HCT116 (cell line): ENCODE measurements around the gene C16orf82. TPM values are rescaled to one million over a fixed set of nuclear protein-coding genes. Genes with fewer than 3 reads are reported as not detected.
"Not testable (repeated sequence)": the region's sequence is repeated elsewhere in the genome, so short reads cannot be mapped to it uniquely, and the experiment has no call there.

Experiments
- ATAC-seq: fragments of 200-7000 bp; cut with Tn5 transposase; 2 replicates; pipeline ENCODE4 v1.9.1; 2020; ENCODE audit warnings: mild to moderate bottlenecking, moderate library complexity
- BruUV-seq: library from RNA; stranded (reverse); fragments of 400-500 nt; replicated peaks from 2 replicates; lab custom pipeline; 2021; lab: Mats Ljungman, UMichigan
- CTCF ChIA-PET: fragments of 300-600 bp; sonication (Branson Sonifier 250); formaldehyde crosslinking; loops from one replicate; lab custom pipeline; 2021; ENCODE audit warnings: antibody characterized with exemption; lab: Charles Lee
- POLR2A ChIA-PET: fragments of 300-600, 350-600 bp; sonication (Branson Sonifier 250); formaldehyde crosslinking; loops from one replicate; lab custom pipeline; 2021; ENCODE audit warnings: antibody characterized with exemption; lab: Charles Lee
- RAD21 ChIA-PET, 2 experiments: fragments of 300-600 bp; sonication (Branson Sonifier 250); formaldehyde crosslinking; loops; one replicate each; lab custom pipeline; 2023; ENCODE audit warnings: low total read pairs in 2 of 2; ENCODE audit not compliant: uncharacterized antibody in 2 of 2, unreplicated experiment in 2 of 2, low non-redundant PET in 1 of 2; lab: Charles Lee
- DNase-seq: peaks from one replicate; pipeline ENCODE4 v3.0.0-alpha.2; 2010; ENCODE audit warnings: low read depth, low spot score
- H2AFZ ChIP-seq: fragments of 200-600 bp; shearing (Covaris generic), sonication (generic); 2 replicates; pipeline ENCODE4 v1.6.1; 2017; ENCODE audit warnings: low read depth, mixed run types, mixed read lengths, antibody characterized with exemption, low read length; ENCODE audit not compliant: poor library complexity, severe bottlenecking
- H3K27ac ChIP-seq: 2 replicates; pipeline ENCODE4 v1.5.1; 2012; ENCODE audit warnings: low read depth, low read length
- H3K27me3 ChIP-seq: fragments of 200-600 bp; sonication (generic); 2 replicates; pipeline ENCODE4 v1.6.1; 2016; ENCODE audit warnings: mixed run types, low read length, mixed read lengths; ENCODE audit not compliant: insufficient read depth
- H3K36me3 ChIP-seq, 2 experiments: fragments of 200-500 bp in 1 of 2; fragments of 200-600 bp in 1 of 2; sonication (Bioruptor generic) in 1 of 2; sonication (generic) in 1 of 2; 2 replicates each; pipeline versions ENCODE4 v1.5.1 to v1.6.1; 2014 to 2016; ENCODE audit warnings: low read length in 2 of 2, inconsistent platforms in 1 of 2, mixed read lengths in 1 of 2, mixed run types in 1 of 2; ENCODE audit not compliant: insufficient read depth in 2 of 2, control insufficient read depth in 1 of 2
- H3K4me1 ChIP-seq, 2 experiments: fragments of 200-600 bp in 1 of 2; sonication (generic) in 1 of 2; 2 replicates each; pipeline versions ENCODE4 v1.5.1 to v1.6.1; 2012 to 2017; ENCODE audit warnings: low read length in 2 of 2, inconsistent platforms in 1 of 2, mild to moderate bottlenecking in 1 of 2, mixed read lengths in 1 of 2, mixed run types in 1 of 2, moderate library complexity in 1 of 2; ENCODE audit not compliant: insufficient read depth in 2 of 2, control insufficient read depth in 1 of 2
- H3K4me2 ChIP-seq: fragments of 200-600 bp; sonication (generic); 2 replicates; pipeline ENCODE4 v1.6.1; 2017; ENCODE audit warnings: mixed run types, low read length, mixed read lengths
- H3K4me3 ChIP-seq, 2 experiments: fragments of 200-600 bp in 1 of 2; sonication (generic) in 1 of 2; replicated peaks in 1 of 2; 2 replicates each; pipeline ENCODE4 v1.5.1; 2011 to 2016; ENCODE audit warnings: low read length in 2 of 2, control low read depth in 1 of 2, low read depth in 1 of 2, mild to moderate bottlenecking in 1 of 2, mixed read lengths in 1 of 2, mixed run types in 1 of 2
- H3K79me2 ChIP-seq: fragments of 200-600 bp; sonication (generic); 2 replicates; pipeline ENCODE4 v1.6.1; 2017; ENCODE audit warnings: mild to moderate bottlenecking, mixed run types, low read length, moderate library complexity, mixed read lengths; ENCODE audit not compliant: insufficient read depth
- H3K9ac ChIP-seq: fragments of 200-600 bp; sonication (generic); 2 replicates; pipeline ENCODE4 v1.6.1; 2016; ENCODE audit warnings: low read length, mixed read lengths
- H3K9me2 ChIP-seq: fragments of 200-600 bp; sonication (generic), shearing (Covaris generic); 2 replicates; pipeline ENCODE4 v1.6.1; 2017; ENCODE audit warnings: mixed run types, mild to moderate bottlenecking, moderate library complexity; ENCODE audit not compliant: insufficient read depth
- H3K9me3 ChIP-seq, 2 experiments: fragments of 200-500 bp in 1 of 2; fragments of 200-600 bp in 1 of 2; sonication (Bioruptor generic) in 1 of 2; sonication (generic) in 1 of 2; 2 replicates each; pipeline ENCODE4 v1.6.1; 2014 to 2017; ENCODE audit warnings: low read length in 2 of 2, mixed read lengths in 2 of 2, inconsistent platforms in 1 of 2, low read depth in 1 of 2, mild to moderate bottlenecking in 1 of 2, mixed run types in 1 of 2, moderate library complexity in 1 of 2; ENCODE audit not compliant: control insufficient read depth in 1 of 2, insufficient read depth in 1 of 2
- H4K20me1 ChIP-seq: fragments of 200-600 bp; sonication (generic), shearing (Covaris generic); 2 replicates; pipeline ENCODE4 v1.6.1; 2017; ENCODE audit warnings: mixed run types, mild to moderate bottlenecking, moderate library complexity; ENCODE audit not compliant: insufficient read depth
- EZH2phosphoT487 ChIP-seq: fragments of 200-600 bp; IDR thresholded peaks from 2 replicates; pipeline ENCODE4 v1.6.1; 2018; ENCODE audit warnings: antibody characterized with exemption, borderline replicate concordance
- MAX ChIP-seq: IDR thresholded peaks from 2 replicates; pipeline ENCODE4 v1.6.1; 2012
- POLR2AphosphoS5 ChIP-seq: IDR thresholded peaks from 2 replicates; pipeline ENCODE4 v1.6.1; 2011; ENCODE audit warnings: mild to moderate bottlenecking, low read depth, low read length, moderate library complexity
- TCF7L2 ChIP-seq: IDR thresholded peaks from 2 replicates; pipeline ENCODE4 v1.7.0; 2011; ENCODE audit warnings: borderline replicate concordance, inconsistent platforms; ENCODE audit not compliant: insufficient read depth, insufficient read length; ENCODE audit errors: extremely low read depth
- intact Hi-C: fragments of 100-400 bp; cut with micrococcal nuclease; formaldehyde crosslinking; loops from 2 replicates; pipeline ENCODE4 v1.10.0; 2022
- total RNA-seq: library from RNA; stranded (reverse); gene quantifications from one replicate; pipeline ENCODE4 v1.2.1, GENCODE V29; 2021; ENCODE audit not compliant: unreplicated experiment
- TF ChIP-seq, protein P1 (sequence below), 3 experiments: fragments of 200-600 bp in 1 of 3; sonication (generic) in 1 of 3; IDR thresholded peaks in 2 of 3; conservative IDR thresholded peaks in 1 of 3; 2 replicates each; pipeline ENCODE4 v1.5.1; 2012 to 2017; ENCODE audit warnings: low read depth in 2 of 3, low read length in 2 of 3, antibody characterized with exemption in 1 of 3, borderline replicate concordance in 1 of 3, control low read depth in 1 of 3, mild to moderate bottlenecking in 1 of 3, mixed read lengths in 1 of 3, mixed run types in 1 of 3, moderate library complexity in 1 of 3; ENCODE audit not compliant: insufficient read depth in 1 of 3

The C16orf82 gene
- total RNA-seq, 1 experiment from 2014 or later, result not detected

DNA sequence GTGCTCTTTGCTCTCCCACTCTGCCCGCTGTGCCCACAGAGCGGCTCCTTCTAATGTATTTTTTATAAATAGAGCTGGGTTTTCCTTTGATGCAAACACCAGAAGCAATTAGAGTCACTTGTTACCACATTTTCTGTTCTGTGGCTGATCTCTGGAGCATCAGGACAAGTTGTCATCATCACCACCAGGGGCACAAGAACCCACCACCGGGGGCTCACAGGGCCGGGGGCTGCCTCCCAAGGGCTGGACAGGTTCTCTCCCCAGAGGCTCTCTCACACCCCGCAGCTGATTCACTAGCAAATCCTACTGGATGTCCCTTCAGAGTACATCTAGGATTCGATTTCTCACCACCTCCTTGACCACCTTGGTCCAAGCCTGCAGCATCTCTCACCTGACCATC lies 18.5 kb downstream of the C16orf82 start:
- H3K27me3 ChIP-seq, result no peaks in the 10 kb centered on the region

DNA sequence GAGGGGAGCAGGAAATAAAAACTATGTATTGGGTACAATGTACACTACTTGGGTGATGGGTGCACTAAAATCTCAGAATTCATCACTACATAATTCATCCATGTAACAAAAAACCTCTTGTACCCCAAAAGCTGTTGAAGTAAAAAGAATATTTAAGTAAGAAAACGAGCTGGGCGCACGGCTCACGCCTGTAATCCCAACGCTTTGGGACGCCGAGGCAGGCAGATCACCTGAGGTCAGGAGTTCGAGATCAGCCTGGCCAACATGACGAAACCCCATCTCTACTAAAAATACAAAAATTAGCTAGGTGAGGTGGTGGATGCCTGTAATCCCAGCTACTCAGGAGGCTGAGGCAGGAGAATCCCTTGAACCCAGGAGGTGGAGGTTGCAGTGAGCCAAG lies 19.3 kb downstream of the C16orf82 start:
- H3K4me2 ChIP-seq, H3K9ac ChIP-seq, intact Hi-C loops, H3K27ac ChIP-seq, H3K27me3 ChIP-seq, ATAC-seq, H2AFZ ChIP-seq, H3K4me1 ChIP-seq, H4K20me1 ChIP-seq, RAD21 ChIA-PET, BruUV-seq, CTCF ChIA-PET, H3K4me3 ChIP-seq, H3K36me3 ChIP-seq, H3K9me3 ChIP-seq, POLR2A ChIA-PET, H3K79me2 ChIP-seq, H3K9me2 ChIP-seq, DNase-seq: not testable (repeated sequence)

More for the DNA sequence above, 18.5 kb downstream of the C16orf82 start:
- no peaks in the 10 kb centered on the region for H3K4me1 ChIP-seq
- no peaks in the 10 kb centered on the region for H3K79me2 ChIP-seq
- H3K4me2 ChIP-seq, result no peak overlapping the region
- ChIA-PET RAD21 (no interaction called here), CTCF (no interaction called here)
- H3K36me3 ChIP-seq, result no peaks in the 10 kb centered on the region
- DNase-seq, result no peak
- no peaks in the 10 kb centered on the region for H4K20me1 ChIP-seq
- TF ChIP-seq EZH2phosphoT487 (no peak), MAX (no peak), TCF7L2 (no peak), POLR2AphosphoS5 (no peak)
- TF ChIP-seq, protein P1, sequence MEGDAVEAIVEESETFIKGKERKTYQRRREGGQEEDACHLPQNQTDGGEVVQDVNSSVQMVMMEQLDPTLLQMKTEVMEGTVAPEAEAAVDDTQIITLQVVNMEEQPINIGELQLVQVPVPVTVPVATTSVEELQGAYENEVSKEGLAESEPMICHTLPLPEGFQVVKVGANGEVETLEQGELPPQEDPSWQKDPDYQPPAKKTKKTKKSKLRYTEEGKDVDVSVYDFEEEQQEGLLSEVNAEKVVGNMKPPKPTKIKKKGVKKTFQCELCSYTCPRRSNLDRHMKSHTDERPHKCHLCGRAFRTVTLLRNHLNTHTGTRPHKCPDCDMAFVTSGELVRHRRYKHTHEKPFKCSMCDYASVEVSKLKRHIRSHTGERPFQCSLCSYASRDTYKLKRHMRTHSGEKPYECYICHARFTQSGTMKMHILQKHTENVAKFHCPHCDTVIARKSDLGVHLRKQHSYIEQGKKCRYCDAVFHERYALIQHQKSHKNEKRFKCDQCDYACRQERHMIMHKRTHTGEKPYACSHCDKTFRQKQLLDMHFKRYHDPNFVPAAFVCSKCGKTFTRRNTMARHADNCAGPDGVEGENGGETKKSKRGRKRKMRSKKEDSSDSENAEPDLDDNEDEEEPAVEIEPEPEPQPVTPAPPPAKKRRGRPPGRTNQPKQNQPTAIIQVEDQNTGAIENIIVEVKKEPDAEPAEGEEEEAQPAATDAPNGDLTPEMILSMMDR (IDR thresholded peaks at IDR 0.05 in 2 of 3, conservative IDR thresholded peaks at IDR 0.05 in 1 of 3; ENCODE audit: borderline replicate concordance in 1 of 3, insufficient read depth in 1 of 3, low read depth in 2 of 3, low read length in 2 of 3), result peak in 1 of 3 experiments; percentile 17; a peak in 1 of 6 replicates
- TF ChIP-seq, all 23 proteins: peak for 1
- Histone ChIP-seq H3K9ac (no peak overlapping the region), H2AFZ (no peak overlapping the region), H3K4me3 (no peak overlapping the region), H3K27ac (no peak overlapping the region), H3K9me3 (no peaks in the 10 kb centered on the region), H3K9me2 (no peaks in the 10 kb centered on the region)
- POLR2A ChIA-PET, result no interaction called here
- no peak for ATAC-seq
- intact Hi-C loops, result no loop called here
- BruUV-seq, result no TSS peak
